ENCODE data around the gene ZNF280C.

GRCh38 chrX:130166503-130166777 is 102.3 kb downstream of the ZNF280C start:
- TF ChIP-seq CTCF (IDR thresholded peaks at IDR 0.05), result no peak
- no peak for TF ChIP-seq POLR2A (IDR thresholded peaks at IDR 0.05)
- TF ChIP-seq EP300 (IDR thresholded peaks at IDR 0.05), result no peak

Data from tibial nerve (tissue), 4 donors.